K562 (cell line): ENCODE results near the gene CORO2A. TPM values are rescaled to one million over a fixed set of nuclear protein-coding genes. Genes with fewer than 3 reads are reported as not detected.
A peak's percentile ranks its signal among the peaks of the same experiment; 100 is the strongest.

Experiments
- ATAC-seq: fragments of 200-7000 bp; cut with Tn5 transposase; 3 replicates; pipeline ENCODE4 v1.9.1; 2020; ENCODE audit warnings: moderate library complexity
- BruUV-seq: library from RNA; stranded (reverse); fragments of 400-500 nt; replicated peaks from 2 replicates; lab custom pipeline; 2021; lab: Mats Ljungman, UMichigan
- CTCF ChIA-PET: fragments of 300-600 bp; formaldehyde crosslinking; extraction: SDS; loops from one replicate; lab custom pipeline; 2021; ENCODE audit warnings: low intra/inter-chr PET ratio; lab: Yijun Ruan, JAX
- POLR2A ChIA-PET: fragments of 300-600, 350-650 bp; sonication (Branson Sonifier 250); formaldehyde crosslinking; extraction: SDS; loops from one replicate; lab custom pipeline; 2021; ENCODE audit warnings: antibody characterized with exemption, inconsistent platforms; lab: Yijun Ruan, JAX
- DNase-seq, 4 experiments: peaks; one replicate each; pipeline versions ENCODE4 v3.0.0 to v3.0.0-alpha.2; 2011 to 2018; ENCODE audit warnings: low spot score in 3 of 4, mixed read lengths in 3 of 4; ENCODE audit errors: extremely low read depth in 1 of 4
- FAIRE-seq: peaks from 2 replicates; lab custom pipeline; 2011; peaks lifted over from hg19 to GRCh38; lab: Jason Lieb, UNC
- H2AFZ ChIP-seq: 2 replicates; pipeline ENCODE4 v1.6.0; 2011; ENCODE audit warnings: low read depth, low read length, control low read depth, inconsistent platforms
- H3K27ac ChIP-seq: fragments of 200-600 bp; 3 replicates; pipeline ENCODE4 v1.8.0; 2011; ENCODE audit warnings: low read depth, mild to moderate bottlenecking, control low read depth, inconsistent platforms, low read length, moderate library complexity, mixed read lengths; ENCODE audit errors: extremely low read depth
- H3K27me3 ChIP-seq, 2 experiments: fragments of 300-600 bp in 1 of 2; 2 replicates in 1 of 2; 3 replicates in 1 of 2; pipeline versions ENCODE4 v1.6.0 to v1.8.0; 2011; ENCODE audit warnings: inconsistent platforms in 2 of 2, low read length in 2 of 2, mild to moderate bottlenecking in 1 of 2, mixed read lengths in 1 of 2, moderate library complexity in 1 of 2; ENCODE audit not compliant: control insufficient read depth in 2 of 2, insufficient read depth in 2 of 2
- H3K36me3 ChIP-seq: fragments of 300-600 bp; 3 replicates; pipeline ENCODE4 v1.8.0; 2011; ENCODE audit warnings: mild to moderate bottlenecking, low read length, inconsistent platforms; ENCODE audit not compliant: control insufficient read depth, insufficient read depth
- H3K4me1 ChIP-seq, 2 experiments: fragments of 200-600 bp in 1 of 2; replicated peaks in 1 of 2; 2 replicates in 1 of 2; 3 replicates in 1 of 2; pipeline versions ENCODE4 v1.5.1 to v1.8.0; 2011; ENCODE audit warnings: inconsistent platforms in 2 of 2, low read length in 2 of 2, mild to moderate bottlenecking in 1 of 2, mixed read lengths in 1 of 2, moderate library complexity in 1 of 2; ENCODE audit not compliant: control insufficient read depth in 2 of 2, insufficient read depth in 2 of 2
- H3K4me2 ChIP-seq: 2 replicates; pipeline ENCODE4 v1.6.1; 2011; ENCODE audit warnings: low read length, control low read depth, inconsistent platforms, mixed read lengths; ENCODE audit not compliant: insufficient read depth
- H3K4me3 ChIP-seq: fragments of 200-600 bp; sonication (generic), shearing (Covaris generic); 2 replicates; pipeline ENCODE4 v1.5.1; 2016; ENCODE audit warnings: control low read depth, inconsistent platforms
- H3K79me2 ChIP-seq: fragments of 200-600 bp; 3 replicates; pipeline ENCODE4 v1.8.0; 2011; ENCODE audit warnings: low read length, inconsistent platforms; ENCODE audit not compliant: control insufficient read depth, insufficient read depth
- H3K9ac ChIP-seq, 2 experiments: 2 replicates each; pipeline versions ENCODE4 v1.6.0 to v1.6.1; 2011; ENCODE audit warnings: low read depth in 2 of 2, low read length in 2 of 2, control low read depth in 1 of 2, inconsistent platforms in 1 of 2, mild to moderate bottlenecking in 1 of 2, mixed read lengths in 1 of 2; ENCODE audit not compliant: insufficient read depth in 1 of 2
- H3K9me1 ChIP-seq: one replicate; pipeline ENCODE4 v1.6.0; 2011; ENCODE audit warnings: inconsistent platforms, mild to moderate bottlenecking, low read length, moderate library complexity; ENCODE audit not compliant: control insufficient read depth, insufficient read depth
- H3K9me3 ChIP-seq: replicated peaks from 2 replicates; pipeline ENCODE4 v1.5.1; 2011; ENCODE audit warnings: low read depth, low read length, inconsistent platforms; ENCODE audit not compliant: control insufficient read depth, insufficient read depth
- H4K20me1 ChIP-seq: replicated peaks from 2 replicates; pipeline ENCODE4 v1.6.1; 2011; ENCODE audit warnings: low read length, inconsistent platforms, mixed read lengths; ENCODE audit not compliant: control insufficient read depth, insufficient read depth
- EP400 ChIP-seq: fragments of 450-650 bp; IDR thresholded peaks from 2 replicates; pipeline ENCODE4 v1.6.1; 2017; ENCODE audit warnings: antibody characterized with exemption, mild to moderate bottlenecking, moderate library complexity
- JUNB ChIP-seq: fragments of 450-650 bp; formaldehyde crosslinking; conservative IDR thresholded peaks from 2 replicates; pipeline ENCODE4 v1.4.0; 2020; ENCODE audit warnings: mild to moderate bottlenecking
- KLF1 ChIP-seq: fragments of 450-650 bp; IDR thresholded peaks from 2 replicates; pipeline ENCODE4 v1.6.1; 2016; ENCODE audit warnings: missing genetic modification characterization, missing compliant biosample characterization
- NCOA2 ChIP-seq, 2 experiments: fragments of 450-650 bp; IDR thresholded peaks; 2 replicates each; pipeline ENCODE4 v1.6.1; 2018; ENCODE audit warnings: mild to moderate bottlenecking in 2 of 2, moderate library complexity in 1 of 2; ENCODE audit not compliant: partially characterized antibody in 2 of 2
- RAD21 ChIP-seq, 2 experiments: fragments of 250-450 bp in 1 of 2; fragments of 450-650 bp in 1 of 2; sonication (Bioruptor Pico) in 1 of 2; formaldehyde crosslinking in 1 of 2; IDR thresholded peaks in 1 of 2; conservative IDR thresholded peaks in 1 of 2; 2 replicates each; pipeline versions ENCODE4 v1.4.0 to v1.8.0; 2020 to 2022; ENCODE audit warnings: mild to moderate bottlenecking in 2 of 2, moderate library complexity in 1 of 2
- ZNF431 ChIP-seq: sonication (generic); formaldehyde crosslinking; IDR thresholded peaks from 2 replicates; pipeline ENCODE4 v1.8.0; 2022; ENCODE audit warnings: mild to moderate bottlenecking, missing genetic modification reagents
- WGBS: fragments of 100-300 bp; shearing (Covaris generic); methylation state at CpG from one replicate; pipeline ENCODE4 v1.1.6; 2016; ENCODE audit warnings: low coverage, mixed read lengths; ENCODE audit not compliant: insufficient coverage; ENCODE audit errors: missing lambda C conversion rate; 5-methylcytosine and 5-hydroxymethylcytosine counted together
- in situ Hi-C: fragments of 300-500 bp; cut with MboI; formaldehyde crosslinking; loops from 4 replicates; pipeline ENCODE4 v1.15.0; 2018; ENCODE audit warnings: inconsistent platforms, mixed read lengths
- intact Hi-C: fragments of 100-400 bp; cut with micrococcal nuclease; formaldehyde crosslinking; loops from 2 replicates; pipeline ENCODE4 v1.14.2; 2022
- polyA plus RNA-seq, 8 experiments: library from polyadenylated mRNA; depleted of rRNA in 4 of 8; stranded (reverse) in 5 of 8; unstranded in 3 of 8; fragments of >200 nt; fragmentation: Nextera tagmentation in 2 of 8; fragmentation: Illumina TruSeq in 1 of 8; extraction: Ambion mirVana in 2 of 8; extraction: Trizol in 1 of 8; gene quantifications; 2 replicates each; pipeline versions ENCODE4 v1.2.1 to v1.2.3, GENCODE V29; 2011 to 2014; ENCODE audit warnings: inconsistent platforms in 1 of 8, missing spikeins in 1 of 8
- total RNA-seq, 7 experiments: library from RNA; depleted of rRNA in 6 of 7; stranded (reverse); fragments of >200 nt in 6 of 7; fragmentation: Illumina TruSeq in 2 of 7; extraction: Trizol in 2 of 7; gene quantifications; 2 replicates each; pipeline versions ENCODE4 v1.2.1 to v1.2.3, GENCODE V29; 2011 to 2021; ENCODE audit warnings: low replicate concordance in 1 of 7

Gene CORO2A
- total and polyA plus RNA-seq, 9 of the 15 experiments (the other 6 are each of a cell fraction or from before 2014, with no cell fraction given) = 9.5 to 26.6 (median 18.0) TPM

- peaks cover 7 to 9% of the 10 kb centered on the region in 2 experiments; a peak in 4 of 5 replicates for H3K4me1 ChIP-seq
- H3K27me3 ChIP-seq = no peaks in the 10 kb centered on the region
- no peaks in the 10 kb centered on the region for H3K79me2 ChIP-seq
- WGBS = 93% methylated on average over 3 of the region's 3 CpGs
- POLR2A ChIA-PET = interaction anchor here (0.9 to 2.5 kb wide), 5 partner anchors 13 to 171 kb away, joined by 3 to 7 read pairs (median 3); partner anchors contain the start of gene TBC1D2
- no peaks in the 10 kb centered on the region for H4K20me1 ChIP-seq
- no peak overlapping the region for H3K27ac ChIP-seq
- in situ Hi-C loops = no loop called here
- H3K4me3 ChIP-seq = no peak overlapping the region
- H2AFZ ChIP-seq = no peak overlapping the region
- no peaks in the 10 kb centered on the region for H3K9me1 ChIP-seq
- intact Hi-C loops = no loop called here
- DNase-seq (no peak), FAIRE-seq (no peak), ATAC-seq (no peak)
- H3K9me3 ChIP-seq = no peaks in the 10 kb centered on the region
- H3K4me2 ChIP-seq = no peak overlapping the region
- TF ChIP-seq JUNB (CRISPR knock-in tag) = no peak
- TF ChIP-seq ZNF431 (CRISPR knock-in tag) = no peak
- TF ChIP-seq EP400 = no peak
- no peak for TF ChIP-seq NCOA2 (IDR thresholded peaks at IDR 0.05; ENCODE audit: partially characterized antibody in 2 of 2)
- TF ChIP-seq RAD21 (CRISPR knock-in tag; conservative IDR thresholded peaks at IDR 0.05 in 1 of 2, IDR thresholded peaks at IDR 0.05 in 1 of 2) = no peak
- TF ChIP-seq KLF1 (tag) = no peak
- CTCF ChIA-PET = no interaction called here
- peaks cover 82% of the 10 kb centered on the region for H3K36me3 ChIP-seq
- no peak overlapping the region for H3K9ac ChIP-seq
- BruUV-seq = TSS peak; percentile 35
These were observed 108.0 kb downstream of the CORO2A start for GRCh38 chr9:98084396-98084795.
